Midbrain (tissue), 1 donor: ENCODE data around the gene SECISBP2L.

Source experiments
- DNase-seq: peaks from one replicate; lab custom pipeline; 2025; lab: John Stamatoyannopoulos, UW

SECISBP2L gene

DNA sequence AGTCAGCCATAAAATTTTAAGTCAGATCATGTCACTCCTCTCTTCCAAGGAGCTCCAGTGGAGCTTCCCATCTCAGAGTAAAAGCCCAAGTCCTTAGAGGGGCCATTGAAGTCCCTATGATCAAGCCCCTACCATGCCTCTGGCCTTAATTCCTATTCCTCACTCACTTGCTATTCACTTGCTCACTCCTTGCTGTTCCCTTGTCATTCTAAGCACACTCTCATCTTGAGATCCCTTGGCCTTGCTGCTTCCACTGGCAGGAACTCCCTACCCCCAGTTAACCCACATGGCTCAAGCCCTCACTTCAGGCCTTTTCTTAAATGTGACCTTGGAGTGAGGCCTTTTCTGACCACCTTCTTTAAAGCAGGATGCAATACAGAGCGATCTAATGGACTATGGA is 12.3 kb upstream of the SECISBP2L start:
- no peak for DNase-seq

GRCh38 chr15:49055630-49056029 is 9.4 kb upstream of the SECISBP2L start:
- no peak for DNase-seq

DNA sequence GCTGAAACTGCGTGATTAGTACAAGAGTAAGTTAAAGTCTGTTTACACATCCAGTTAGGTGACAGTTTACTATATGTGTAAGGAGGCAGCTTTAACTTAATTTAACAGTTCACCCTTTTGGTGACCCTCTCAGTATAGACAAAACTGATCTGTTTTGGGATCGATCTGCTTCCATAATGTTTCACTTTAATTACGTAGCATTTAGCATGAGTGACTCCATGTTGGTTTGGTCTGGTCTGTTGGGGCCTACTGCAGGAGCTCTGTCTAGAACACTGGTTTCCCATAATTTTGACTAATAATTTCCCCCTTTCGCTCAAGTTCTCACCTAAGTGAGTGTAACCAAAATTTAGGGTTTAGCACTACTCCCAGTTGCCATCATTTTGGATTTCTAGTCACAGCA is 6.4 kb upstream of the SECISBP2L start:
- no peak for DNase-seq

DNA sequence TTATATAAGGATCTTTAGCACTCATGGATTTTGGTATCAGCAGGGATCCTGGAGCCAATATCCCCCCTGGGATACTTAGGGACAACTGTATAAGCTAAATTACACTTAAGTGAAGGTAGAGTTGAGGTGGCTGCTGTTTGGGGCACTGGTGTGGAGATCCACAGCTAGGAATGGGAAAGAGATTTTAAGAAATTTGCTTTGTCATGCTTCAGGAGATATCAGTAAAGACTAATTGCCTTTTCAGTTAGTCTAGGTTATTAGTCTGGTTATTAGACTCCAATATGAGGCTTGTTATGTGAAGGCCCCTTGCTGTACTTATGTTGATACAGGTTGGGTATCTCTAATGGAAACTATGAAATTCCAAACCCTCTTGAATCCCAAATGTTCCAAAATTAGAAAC is 1.2 kb upstream of the SECISBP2L start:
- DNase-seq = no peak

- peak; percentile 49 for DNase-seq
Measured at GRCh38 chr15:49045751-49046219, 461 bp downstream of the SECISBP2L start.

DNA sequence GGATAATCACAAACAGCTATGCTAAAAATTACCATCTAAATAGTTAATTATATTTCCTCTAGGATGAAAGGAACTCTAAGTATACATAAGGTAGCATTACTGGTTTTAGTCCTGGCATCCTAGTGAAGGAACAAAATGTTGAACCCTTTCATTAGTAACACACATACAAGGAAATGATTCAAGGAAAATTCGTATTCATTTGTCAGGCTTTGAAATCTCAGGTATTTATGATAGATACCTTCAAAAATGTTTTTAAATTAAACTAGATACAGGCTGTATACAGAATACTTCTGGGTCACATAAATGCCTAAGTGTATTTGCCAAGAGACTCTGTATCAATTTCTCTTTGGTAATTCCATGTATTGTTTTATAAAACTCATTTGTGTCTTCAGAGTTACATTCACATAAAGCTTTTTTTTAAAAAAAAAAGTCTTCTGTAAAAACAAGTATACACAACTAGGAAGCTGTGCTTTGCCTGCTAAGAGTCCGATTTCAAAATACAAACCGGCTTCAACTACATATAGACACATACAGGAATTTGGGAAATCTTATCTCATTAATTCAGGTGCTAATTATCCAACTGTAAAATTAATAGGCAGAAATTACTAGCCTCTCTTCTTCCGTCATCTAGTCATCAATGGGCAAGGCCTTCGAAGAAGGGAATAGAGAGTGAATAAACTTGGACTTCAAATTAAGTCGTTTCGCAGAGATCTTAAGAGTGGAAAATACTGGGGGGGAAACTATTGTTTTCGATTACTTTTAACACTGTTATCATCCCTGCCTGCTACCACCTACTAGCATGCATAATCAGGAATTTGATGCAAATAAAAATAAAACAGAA is 1.3 kb downstream of the SECISBP2L start:
- DNase-seq = peak; percentile 18

DNA sequence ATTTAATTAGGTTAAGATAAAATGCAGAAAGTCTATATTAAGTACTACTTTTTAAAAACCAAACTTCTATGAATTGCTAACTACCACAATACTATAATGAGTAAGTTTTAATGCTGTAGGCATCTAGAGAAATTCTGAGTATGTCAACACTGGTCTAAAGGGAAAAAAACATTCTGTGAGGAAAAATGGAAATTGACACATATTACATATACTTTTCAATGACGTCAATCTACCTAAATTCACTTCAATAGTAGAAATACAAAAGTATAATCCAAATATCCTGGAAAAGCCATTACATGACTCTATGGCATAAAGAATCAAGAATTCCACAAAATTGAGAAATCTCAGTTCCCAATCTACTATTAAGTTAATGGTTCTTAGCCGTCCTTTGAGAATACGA is 2.2 kb downstream of the SECISBP2L start:
- no peak for DNase-seq

GRCh38 chr15:49042165-49042564 is 4.1 kb downstream of the SECISBP2L start:
- no peak for DNase-seq

GRCh38 chr15:49041426-49041825 is 4.8 kb downstream of the SECISBP2L start:
- peak; percentile 17 for DNase-seq

GRCh38 chr15:49040151-49040550 is 6.1 kb downstream of the SECISBP2L start:
- DNase-seq = peak; percentile 51

DNA sequence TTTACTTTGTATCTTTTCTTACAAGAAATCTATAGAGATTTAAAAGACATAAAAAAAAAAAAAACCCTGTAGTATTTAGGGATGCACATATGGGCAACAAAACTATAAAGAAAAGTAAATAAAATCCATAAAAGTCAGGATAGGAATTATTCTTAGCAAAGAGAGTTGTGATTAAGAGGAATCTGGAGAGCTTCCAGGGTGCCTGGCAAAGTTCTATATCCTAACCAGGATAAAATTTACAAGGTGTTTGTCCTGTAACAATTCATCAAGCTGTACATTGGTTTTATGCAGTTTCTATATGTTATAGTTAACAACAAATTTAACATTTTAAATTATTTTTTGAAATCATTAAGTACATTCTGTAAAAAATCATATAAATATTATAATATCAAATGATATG is 7.9 kb downstream of the SECISBP2L start:
- DNase-seq = no peak

GRCh38 chr15:49037546-49037940 is 8.7 kb downstream of the SECISBP2L start:
- no peak for DNase-seq

- no peak for DNase-seq
Measured at GRCh38 chr15:49036650-49037545, 9.3 kb downstream of the SECISBP2L start.

GRCh38 chr15:49035825-49036224 is 10.4 kb downstream of the SECISBP2L start:
- no peak for DNase-seq

GRCh38 chr15:49032601-49033145 is 13.6 kb downstream of the SECISBP2L start:
- DNase-seq = no peak

GRCh38 chr15:49031804-49032203 is 14.4 kb downstream of the SECISBP2L start:
- no peak for DNase-seq

GRCh38 chr15:49026700-49027099 is 19.5 kb downstream of the SECISBP2L start:
- no peak for DNase-seq

- DNase-seq = no peak
Measured at GRCh38 chr15:49024840-49025239, 21.4 kb downstream of the SECISBP2L start.

GRCh38 chr15:49023354-49023753 is 22.9 kb downstream of the SECISBP2L start:
- DNase-seq = no peak

DNA sequence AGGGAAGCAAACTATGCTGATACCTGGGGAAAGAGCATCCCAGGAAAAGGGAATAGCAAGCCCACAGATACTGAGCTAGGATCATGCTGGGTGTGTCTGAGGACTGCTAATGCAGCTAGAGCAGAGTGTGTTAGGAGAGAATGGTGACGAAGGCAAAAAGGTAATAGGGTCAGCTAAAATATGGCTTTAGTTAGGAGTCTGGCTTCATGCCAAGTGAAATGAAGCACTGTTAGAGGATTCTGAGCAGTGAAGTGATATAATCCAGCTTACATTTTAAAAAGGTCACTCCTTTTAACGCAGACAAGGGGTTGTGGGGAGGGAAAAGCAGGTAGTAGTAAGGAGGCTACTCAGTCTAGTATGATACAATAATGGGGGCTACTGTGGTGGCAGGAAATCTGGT is 30.4 kb downstream of the SECISBP2L start:
- DNase-seq = no peak

GRCh38 chr15:48999314-48999713 is 46.9 kb downstream of the SECISBP2L start:
- DNase-seq = no peak

DNA sequence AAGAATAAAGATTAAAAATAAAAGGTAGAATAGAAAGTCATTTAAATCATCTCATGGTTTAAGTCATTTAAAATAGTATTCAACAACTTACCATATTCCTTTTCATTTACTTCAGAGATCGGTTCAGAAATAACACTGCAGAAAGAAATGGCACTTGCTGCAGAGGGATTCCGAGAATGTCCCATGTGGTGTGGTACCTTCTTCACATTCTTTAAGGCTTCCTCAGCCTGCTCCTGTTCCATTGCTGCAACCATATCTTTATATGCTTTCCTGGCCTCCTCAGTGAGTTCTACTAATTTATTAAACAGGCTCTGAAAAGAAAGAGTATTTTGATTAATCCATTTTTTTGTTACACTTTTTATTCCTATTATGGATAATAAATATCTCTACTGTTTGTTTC is 50.0 kb downstream of the SECISBP2L start:
- DNase-seq = no peak

DNA sequence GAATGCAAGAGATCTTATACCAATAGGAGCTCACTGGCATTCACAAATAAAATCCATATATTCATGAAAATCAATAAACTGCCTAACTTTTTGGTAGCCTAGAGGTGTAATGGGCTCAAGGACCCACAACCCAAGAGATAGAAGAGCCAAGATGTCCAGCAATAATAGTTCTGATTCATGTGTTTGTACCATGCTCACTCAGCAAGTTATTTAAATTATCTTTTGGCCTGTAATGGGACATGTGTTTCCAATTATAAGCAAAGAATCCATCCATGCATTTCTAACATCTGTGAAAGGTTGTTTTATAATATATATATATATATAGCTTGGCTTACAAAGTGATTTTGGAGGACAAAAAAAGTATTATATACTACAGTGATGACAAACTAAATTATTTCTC is 52.9 kb downstream of the SECISBP2L start:
- no peak for DNase-seq
